CD1c-positive myeloid dendritic cell (primary cell): ENCODE results near the gene AP1S1.
"Not testable (repeated sequence)": the region's sequence is repeated elsewhere in the genome, so short reads cannot be mapped to it uniquely, and the experiment has no call there.

Experiments used
- DNase-seq: peaks from one replicate; pipeline ENCODE4 v3.0.0-alpha.2; 2016; ENCODE audit errors: extremely low spot score

The AP1S1 gene

DNA sequence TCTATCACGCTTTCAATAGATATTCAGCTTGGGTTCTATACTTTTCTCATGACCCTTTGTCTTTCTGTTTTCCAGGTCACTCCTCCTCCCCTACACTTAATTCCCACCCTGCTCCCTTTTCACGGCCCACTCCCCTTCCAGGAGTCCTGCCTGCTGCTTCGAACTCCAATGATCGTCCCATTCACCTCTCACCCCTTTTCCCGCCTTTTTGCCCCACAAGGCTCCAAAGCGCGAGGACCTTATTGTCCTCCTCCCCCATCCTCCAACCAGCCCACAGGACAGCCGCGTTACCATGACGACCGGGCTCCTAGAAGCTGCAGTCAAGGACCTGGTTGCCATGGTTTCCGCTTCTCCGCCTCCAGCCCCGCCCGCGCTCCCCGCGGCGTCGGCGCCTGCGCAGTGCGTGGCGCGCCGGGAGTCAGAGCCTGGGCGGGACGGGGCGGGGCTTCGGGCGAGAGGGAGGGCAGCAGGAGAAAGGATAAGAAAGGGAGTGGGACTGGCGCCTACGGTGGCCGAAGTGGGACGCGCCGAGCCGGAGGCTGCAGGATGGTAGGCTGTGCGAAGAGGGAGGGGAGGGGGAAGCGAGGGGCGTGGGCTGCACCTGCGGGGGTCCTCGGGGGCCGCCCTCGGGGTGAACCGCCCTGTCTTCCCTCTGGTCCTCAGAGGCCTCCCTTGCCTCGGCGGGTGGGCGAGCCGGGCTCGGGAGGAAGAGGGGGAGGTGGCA, at the start of gene AP1S1:
Gene AP1S1 (plus strand): TSS at position 508 of the 724 bp plus-strand sequence. CDS start 39 bp downstream, at position 547.
- peak; percentile 96 for DNase-seq

DNA sequence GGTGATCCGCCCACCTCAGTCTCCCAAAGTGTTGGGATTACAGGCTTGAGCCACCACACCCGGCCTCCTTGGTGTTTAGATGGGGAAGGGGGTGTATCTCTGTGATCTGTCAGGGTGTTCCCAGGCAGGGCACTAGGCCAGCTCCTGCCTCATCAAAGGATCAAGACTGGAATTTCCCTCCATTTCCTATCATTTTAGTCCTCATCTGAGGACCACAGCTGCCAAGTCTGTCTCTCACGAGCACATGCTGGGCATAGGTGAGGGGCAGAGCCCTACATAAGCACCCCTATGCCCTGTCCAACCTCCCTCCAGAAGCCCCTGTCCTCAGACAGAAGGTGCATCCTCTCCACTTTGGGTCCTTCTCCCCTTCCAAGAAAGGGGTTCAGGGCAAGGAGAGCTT, 49.5 kb upstream of the AP1S1 start:
- no peak for DNase-seq

DNA sequence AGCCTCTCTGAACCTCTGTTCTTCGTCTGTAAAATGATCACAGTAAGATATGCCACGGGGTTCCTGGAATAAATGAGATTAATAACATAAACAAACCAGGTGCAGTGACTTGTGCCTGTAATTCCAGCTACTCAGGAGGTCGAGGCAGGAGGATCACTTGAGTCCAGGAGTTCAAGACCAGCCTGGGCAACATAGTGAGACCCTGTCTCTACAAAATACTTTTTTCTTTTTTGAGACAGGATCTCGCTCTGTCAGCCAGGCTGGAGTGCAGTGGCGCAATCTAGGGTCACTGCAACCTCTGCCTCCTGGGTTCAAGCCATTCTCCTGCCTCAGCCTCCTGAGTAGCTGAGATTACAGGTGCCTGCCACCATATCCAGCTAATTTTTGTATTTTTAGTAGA, 49.0 kb upstream of the AP1S1 start:
- not testable (repeated sequence) for DNase-seq

DNA sequence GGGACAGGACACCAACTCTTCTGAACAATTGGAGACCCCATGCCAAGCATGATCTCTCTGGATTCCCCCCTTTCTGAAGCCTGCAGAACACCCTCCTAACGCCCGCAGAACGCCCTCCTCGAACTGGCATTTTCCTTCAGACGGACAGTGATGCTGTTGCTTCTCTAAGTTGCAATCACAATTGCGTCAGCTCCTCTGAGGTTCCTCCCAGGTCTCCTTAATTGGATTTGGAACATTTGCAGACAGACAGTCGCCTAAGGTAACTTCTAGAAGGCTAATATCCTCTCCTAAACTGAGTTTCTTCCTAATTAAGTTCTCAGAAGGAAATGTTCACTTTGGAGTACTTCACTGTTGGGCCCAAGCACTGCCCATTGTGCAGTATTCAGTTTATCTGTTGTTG, 47.9 kb upstream of the AP1S1 start:
- DNase-seq = peak; percentile 43

DNA sequence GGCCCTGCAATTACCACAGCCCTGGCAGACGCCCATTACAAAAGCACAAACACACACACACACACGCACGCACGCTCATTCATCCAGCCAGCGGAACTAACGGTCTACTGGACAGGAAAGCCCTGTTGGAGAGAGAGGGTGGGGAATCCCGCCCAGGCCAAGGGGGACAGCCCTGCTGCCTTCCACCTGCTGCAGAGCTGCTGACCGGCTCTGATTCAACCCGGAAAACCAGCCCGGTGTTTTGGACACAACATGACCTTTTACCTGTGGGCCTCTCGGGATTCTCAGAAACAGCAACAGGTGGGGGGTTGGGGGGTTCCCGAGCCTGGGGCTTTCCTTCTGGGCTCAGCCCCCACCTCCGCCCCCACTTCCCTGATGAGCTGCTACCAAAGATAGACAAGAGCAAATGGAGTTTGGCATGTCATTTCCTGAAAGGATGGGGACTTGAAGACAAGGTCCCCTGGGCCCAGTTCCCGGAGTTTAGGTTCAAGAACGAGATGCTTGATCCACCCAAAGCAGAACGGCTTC, 45.9 kb upstream of the AP1S1 start:
- DNase-seq = peak; percentile 89

DNA sequence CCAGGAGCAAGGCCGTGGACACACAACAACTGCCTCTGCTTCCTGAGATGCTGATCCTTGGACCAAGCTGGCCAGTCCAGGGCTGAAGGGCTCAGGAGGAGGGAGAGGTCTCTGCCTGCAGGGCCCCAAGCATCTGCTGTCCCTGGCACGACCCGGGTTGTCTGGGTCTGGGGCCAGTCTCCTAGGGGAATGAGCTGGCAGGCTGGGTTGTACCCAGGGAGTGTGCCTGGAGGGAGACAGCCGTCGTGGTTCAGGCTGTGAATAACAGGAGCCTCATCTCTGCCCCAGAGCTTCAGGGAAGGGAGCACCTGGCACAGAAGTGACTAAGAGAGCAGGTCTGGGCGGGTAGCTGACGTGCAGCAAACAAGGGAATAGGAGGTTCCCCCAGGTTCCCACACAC, 45.3 kb upstream of the AP1S1 start:
- no peak for DNase-seq

DNA sequence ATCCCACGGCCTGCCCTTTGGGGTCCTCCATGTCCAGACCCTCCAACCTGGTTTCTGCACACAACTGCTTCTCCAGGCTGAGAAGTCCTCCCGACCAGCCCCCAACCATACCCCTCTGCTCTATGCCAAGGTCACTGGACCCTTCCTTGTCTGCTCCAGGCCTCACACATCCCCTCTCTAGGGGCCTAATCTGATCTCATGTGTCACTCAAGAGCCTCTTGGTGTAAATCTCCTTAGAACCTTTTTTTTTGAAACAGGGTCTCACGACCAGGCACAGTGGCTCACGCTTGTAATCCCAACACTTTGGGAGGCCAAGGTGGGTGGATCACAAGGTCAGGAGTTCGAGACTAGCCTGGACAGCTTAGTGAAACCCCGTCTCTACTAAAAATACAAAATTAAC, 44.9 kb upstream of the AP1S1 start:
- no peak for DNase-seq

DNA sequence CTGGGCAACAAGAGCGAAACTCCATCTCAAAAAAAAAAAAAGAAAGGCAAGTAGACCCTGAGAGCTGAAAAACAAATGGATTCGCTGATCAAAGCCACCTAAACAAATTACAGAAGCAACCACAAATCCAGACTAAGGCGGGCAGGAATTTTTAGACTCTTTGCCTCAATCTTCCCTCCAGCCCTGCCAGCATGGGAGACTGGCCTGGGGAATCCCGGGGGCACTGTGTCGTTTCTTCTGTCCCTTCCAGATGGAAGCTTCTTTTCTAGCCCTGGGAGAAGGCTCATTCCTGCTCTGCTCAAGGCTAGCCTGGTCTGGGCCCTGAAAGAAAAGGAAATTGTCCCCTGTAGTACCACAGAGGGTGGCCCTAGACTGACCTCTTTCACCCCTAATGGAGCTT, 43.0 kb upstream of the AP1S1 start:
- DNase-seq = no peak

DNA sequence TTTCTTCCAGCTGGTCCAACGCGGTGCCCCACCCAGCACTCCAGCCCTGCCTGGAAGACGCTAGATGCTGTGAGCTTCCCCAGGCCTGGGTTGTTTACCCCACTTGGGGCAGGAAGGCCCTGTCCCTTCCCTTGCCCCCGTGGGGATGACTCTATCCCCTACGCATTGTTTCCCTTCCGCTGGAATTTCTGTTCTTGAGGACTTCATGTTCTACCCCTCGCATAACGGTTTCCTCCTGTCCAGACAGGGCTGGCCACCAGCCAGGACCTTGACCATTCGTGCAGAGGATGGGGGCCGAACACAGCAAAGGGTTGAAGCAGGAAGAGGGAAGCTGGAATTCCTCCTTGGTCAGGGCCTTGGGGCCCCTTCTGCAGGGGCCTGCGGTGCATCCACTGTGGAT, 42.0 kb upstream of the AP1S1 start:
- DNase-seq = no peak

DNA sequence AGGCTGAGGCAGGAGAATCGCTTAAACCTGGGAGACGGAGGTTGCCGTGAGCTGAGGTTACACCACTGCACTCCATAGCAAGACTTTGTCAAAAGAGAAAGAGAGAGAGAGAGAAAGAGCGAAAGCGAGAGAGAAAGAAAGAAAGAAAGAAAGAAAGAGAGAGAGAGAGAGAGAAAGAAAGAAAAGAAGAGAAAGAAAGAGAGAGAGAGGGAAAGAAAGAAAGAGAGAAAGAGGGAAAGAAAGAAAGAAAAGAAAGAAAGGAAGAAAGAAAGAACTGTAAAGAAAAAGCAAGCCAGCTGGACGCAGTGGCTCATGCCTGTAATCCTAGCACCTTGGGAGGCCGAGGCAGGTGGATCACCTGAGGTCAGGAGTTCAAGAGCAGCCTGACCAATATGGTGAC, 41.1 kb upstream of the AP1S1 start:
- DNase-seq = not testable (repeated sequence)

DNA sequence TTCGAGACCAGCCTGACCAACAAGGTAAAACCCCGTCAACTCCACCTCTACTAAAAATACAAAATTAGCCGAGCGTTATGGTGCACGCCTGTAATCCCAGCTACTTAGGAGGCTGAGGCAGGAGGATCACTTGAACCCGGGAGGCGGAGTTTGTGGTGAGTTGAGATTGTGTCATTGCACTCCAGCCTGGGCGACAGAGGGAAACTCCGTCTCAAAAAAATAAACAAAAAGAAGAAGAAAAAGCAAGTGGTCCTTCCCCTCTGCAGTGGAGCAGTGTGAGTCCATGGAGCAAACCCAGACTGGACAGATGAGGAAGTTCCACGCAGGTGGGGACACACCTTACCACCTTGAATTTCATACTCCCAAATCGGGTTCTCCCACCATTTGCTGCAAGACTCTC, 40.4 kb upstream of the AP1S1 start:
- no peak for DNase-seq

DNA sequence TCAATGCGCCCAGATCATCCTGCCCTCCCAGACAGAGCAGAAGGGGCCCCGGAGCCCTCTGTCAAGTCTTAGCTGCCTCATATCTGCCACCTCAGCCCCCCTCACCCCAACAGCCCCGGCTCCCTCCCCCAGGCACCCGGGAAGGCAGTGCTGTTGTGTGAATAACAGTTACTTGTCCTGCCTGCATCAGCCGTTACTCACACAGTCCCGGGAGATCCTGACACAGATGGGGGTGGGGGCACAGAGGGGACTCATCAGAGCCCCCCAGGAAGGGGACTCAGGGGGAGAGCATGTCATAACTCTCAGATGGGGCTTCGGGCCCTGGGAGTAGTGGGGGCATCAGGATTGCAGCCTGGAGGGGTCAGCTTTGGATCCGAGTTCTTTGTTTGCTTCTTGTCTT, 39.8 kb upstream of the AP1S1 start:
- no peak for DNase-seq

DNA sequence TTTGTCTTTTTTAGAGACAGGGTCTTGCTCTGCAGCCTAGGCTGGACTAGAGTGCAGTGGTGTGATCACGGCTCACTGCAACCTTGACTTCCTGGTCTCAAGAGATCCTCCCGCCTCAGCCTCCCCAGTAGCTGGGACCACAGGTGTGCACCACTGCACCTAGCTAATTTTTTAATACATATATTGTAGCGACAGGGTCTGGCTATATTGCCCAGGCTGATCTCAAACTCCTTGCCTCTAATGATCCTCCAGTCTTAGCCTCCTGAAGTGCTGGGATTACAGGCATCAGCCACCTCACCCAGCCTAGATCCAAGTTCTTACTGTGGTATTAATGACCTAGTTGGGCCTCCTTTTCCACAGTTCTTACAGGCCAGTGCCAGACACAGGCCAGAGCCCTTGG, 39.1 kb upstream of the AP1S1 start:
- no peak for DNase-seq

DNA sequence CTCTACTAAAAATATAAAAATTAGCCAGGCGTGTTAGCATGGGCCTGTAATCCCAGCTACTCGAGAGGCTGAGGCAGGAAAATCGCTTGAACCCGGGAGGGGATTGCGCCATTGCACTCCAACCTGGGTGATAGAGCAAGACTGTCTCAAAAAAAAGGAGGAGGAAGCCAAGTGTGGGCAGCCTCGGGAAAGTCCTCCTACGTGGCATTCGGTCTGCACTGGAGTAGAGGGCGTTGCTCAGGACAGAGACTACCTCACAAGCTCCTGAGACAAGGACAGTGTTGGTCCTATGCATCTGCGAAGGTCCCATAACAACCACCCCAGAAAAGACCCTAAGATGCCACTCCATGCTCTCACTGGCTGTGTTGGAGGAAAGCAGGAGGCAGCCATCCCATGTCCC, 37.4 kb upstream of the AP1S1 start:
- no peak for DNase-seq

DNA sequence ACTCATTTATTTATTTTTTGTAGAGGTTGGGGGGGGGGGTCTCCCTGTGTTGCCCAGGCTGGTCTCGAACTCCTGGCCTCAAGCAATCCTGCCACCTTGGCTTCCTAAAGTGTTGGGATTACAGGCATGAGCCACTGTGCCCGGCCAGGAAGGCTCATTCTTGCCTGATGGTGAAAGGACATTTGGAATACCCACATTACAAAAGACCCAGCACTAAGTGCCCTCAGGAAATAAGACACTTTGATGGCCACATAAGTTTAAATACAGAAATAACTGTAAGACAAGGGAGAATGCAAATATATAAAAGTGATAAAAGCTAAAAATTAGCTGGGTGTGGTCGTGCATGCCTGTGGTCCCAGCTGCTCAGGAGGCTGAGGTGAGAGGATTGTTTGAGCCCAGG, 35.4 kb upstream of the AP1S1 start:
- no peak for DNase-seq

DNA sequence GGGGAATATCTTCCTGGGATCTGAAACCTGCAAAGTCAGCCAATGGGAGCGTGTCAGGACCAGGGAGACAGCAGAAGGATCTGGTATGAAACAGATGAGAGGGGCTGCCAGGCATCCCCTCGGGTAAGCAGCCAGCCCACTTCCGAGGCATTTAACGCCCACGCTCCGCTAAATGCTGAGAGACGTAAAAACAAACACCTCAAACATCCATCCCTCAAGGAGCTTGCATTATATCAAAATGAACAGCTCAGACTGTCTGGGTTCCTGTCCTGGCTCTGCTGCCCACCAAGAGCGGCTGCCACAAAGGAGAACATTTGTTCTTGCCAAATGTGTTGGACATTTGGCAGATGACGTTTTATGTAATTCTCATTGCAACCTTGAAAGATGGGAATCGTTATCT, 34.4 kb upstream of the AP1S1 start:
- DNase-seq = no peak

DNA sequence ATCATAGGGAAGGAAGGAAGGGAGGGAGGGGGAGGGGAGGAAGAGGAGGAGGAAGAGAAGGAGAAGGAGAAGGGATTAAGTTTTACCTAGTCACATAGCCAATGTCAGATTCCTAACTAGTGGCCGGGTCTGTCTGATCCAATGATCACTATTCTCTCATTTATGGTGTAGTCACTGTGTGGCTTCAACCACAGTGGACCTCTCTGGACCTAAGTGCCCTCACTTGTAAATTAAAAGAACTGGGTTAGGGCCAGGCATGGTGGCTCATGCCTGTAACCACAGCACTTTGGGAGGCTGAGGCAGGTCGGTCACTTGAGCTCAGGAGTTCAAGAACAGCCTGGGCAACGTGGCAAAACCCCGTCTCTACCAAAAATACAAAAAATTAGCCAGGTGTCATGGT, 34.0 kb upstream of the AP1S1 start:
- no peak for DNase-seq

DNA sequence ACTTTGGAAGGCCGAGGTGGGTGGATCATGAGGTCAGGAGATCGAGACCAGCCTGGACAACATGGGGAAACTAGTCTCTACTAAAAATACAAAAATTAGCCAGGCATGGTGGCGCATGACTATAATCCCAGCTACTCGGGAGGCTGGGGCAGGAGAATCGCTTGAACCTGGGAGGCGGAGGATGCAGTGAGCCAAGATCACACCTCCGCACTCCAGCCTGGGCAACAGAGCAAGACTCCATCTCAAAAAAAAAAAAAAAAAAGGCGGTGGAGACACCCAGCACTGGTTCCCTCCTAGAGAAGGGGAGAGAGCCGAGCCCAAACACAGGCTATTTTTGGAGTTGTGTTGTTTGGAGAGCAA, 32.7 kb upstream of the AP1S1 start:
- DNase-seq = not testable (repeated sequence)

DNA sequence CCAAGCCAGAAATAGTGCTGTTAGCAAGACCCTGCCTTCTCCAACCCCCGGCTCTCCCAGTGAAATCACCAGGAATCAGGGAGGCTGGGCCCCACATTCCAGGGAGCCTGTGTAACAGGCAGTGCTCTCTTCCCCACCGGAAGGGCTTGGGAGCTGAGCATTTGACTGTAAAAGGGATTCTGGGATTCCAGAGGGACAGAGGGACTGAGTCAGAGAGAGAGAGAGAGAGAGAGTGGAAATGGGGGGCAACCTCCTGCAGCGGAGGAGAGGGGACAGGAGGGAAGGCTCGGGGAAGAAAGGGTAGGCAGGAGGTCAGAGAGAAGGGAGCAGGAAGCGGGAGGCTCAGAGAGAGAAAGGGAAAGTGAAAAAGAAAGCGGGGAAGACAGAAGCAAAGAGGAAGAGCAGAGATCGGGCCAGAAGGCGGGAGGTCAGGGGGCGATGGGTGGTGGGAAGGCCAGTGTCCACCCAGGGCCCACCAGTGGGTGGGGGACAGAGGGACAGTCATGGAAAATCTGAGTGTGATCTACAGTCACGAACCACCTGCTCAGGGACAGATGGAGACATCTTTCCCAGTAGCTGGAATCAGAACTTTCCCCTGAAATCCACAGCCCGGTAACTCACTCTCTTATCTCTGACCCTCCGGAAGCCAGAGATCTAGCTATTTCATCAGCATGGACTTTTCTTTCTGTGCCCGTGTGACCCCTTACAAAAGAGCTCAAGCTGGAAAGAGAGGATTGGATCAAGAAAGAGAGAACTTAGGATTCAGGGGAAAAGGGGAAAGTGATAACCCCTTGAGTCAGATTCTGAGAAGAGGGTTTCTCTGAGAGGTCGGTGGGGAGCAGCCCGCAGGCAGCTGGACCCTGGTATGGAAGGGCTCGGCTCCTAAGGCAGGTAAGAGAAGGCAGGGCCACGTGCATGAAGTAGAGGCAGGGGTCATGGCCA, 32.0 kb upstream of the AP1S1 start:
- peak; percentile 52 for DNase-seq

DNA sequence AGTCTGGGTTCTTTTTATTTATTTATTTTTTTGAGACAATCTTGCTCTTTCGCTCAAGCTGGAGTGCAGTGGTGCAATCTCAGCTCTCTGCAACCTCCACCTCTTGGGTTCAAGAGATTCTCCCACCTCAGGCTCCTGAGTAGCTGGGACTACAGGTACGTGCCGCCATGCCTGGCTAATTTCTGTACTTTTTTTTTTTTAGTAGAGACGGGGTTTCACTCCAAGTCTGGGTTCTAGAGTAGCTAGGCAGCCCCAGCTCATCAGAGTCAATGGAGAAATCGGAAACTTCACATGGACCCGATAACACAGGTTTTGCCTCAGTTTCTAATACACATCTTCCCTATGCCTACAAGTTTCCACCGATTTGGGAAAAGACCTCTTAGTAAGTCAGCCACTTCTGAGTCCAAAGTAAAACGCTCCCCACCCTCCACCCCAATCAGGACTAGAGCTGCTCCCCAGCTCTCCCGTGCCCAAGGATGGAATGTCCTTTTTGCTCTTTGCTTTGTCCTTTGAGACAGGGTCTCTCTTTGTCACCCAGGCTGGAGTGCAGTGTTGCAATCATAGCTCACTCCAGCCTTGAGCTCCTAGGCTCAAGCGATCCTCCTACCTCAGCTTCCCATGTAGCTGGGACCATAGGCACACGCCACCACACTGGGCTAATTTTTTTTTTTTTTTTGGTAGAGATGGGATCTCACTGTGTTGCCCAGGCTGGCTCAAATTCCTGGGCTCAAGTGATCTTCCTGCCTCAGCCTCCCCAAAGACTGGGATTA, 31.2 kb upstream of the AP1S1 start:
- no peak for DNase-seq

DNA sequence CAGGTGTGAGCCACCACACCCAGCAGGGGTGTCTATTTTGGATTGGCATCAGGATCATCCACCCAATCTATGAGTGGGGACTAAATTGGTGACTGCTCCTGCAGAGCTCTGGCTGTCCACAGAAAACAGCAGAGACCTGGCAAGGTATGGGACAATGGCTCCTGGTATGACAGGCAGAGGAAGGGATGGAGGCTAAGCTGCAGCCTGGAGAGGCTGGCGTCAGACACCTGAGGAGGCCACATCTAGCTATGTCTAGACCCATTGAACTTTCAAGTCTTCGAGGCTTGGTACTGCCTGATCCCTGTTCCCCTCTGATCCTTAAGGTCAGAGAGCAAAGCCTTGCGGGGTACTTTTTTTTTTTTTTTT, 30.6 kb upstream of the AP1S1 start:
- DNase-seq = no peak

DNA sequence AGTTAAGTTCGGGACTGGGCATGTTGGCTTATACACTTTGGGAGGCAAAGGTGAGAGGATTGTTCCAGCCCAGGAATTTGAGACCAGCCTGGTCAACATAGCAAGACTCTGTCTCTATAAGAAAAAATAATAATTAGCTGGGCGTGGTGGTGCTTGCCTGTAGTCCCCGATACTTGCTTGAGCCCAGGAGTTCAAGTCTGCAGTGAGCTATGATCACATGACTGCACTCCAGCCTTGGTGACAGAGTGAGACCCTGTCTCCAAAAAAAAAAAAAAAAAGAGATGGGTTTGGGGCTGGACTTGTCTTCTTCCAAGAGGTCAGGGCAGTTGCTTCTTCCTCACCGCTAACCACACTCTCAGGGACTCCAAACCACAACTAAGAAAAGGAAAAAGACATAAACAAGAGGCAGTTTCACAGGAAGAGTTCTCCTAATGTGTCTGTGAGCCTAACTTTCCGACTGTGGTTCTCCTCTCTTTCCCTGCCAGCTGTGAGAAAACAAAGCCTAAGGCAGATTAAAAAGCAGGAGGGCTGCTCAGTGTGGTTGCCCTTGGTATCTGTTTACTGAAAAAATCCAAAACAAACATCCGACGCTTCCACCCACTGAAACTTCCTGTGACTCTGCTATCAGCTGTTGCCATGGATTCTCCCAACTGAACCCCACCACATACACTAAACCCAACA, 29.8 kb upstream of the AP1S1 start:
- DNase-seq = peak; percentile 66
